Osteocyte (in vitro differentiated cells): ENCODE data around the gene TMX3. TPM values are rescaled to one million over a fixed set of nuclear protein-coding genes. Genes with fewer than 3 reads are reported as not detected.

Experiments
- DNase-seq: peaks from one replicate; pipeline ENCODE4 v3.0.0; 2021; ENCODE audit warnings: mixed read lengths; ENCODE audit not compliant: unreplicated experiment; ENCODE audit errors: extremely low spot score
- H3K27ac Mint-ChIP-seq: one replicate; pipeline ENCODE4 v1.8.0; 2021; ENCODE audit warnings: mild to moderate bottlenecking, mixed read lengths; ENCODE audit not compliant: unreplicated experiment
- H3K27me3 Mint-ChIP-seq: one replicate; pipeline ENCODE4 v1.8.0; 2021; ENCODE audit warnings: mixed read lengths; ENCODE audit not compliant: unreplicated experiment
- H3K36me3 Mint-ChIP-seq: one replicate; pipeline ENCODE4 v1.8.0; 2021; ENCODE audit warnings: mixed read lengths; ENCODE audit not compliant: unreplicated experiment
- H3K4me1 Mint-ChIP-seq: one replicate; pipeline ENCODE4 v1.8.0; 2021; ENCODE audit warnings: mixed read lengths; ENCODE audit not compliant: unreplicated experiment
- H3K4me3 Mint-ChIP-seq: one replicate; pipeline ENCODE4 v1.8.0; 2021; ENCODE audit warnings: mild to moderate bottlenecking, moderate library complexity, mixed read lengths; ENCODE audit not compliant: unreplicated experiment
- H3K9me3 Mint-ChIP-seq: one replicate; pipeline ENCODE4 v1.8.0; 2021; ENCODE audit warnings: mixed read lengths; ENCODE audit not compliant: unreplicated experiment
- CTCF ChIP-seq: fragments of 200-600 bp; sonication (generic); IDR thresholded peaks from 2 replicates; pipeline ENCODE4 v1.5.0; 2021; ENCODE audit warnings: antibody characterized with exemption, mild to moderate bottlenecking, moderate library complexity
- total RNA-seq: library from RNA; stranded (reverse); gene quantifications from 2 replicates; pipeline ENCODE4 v1.2.1, GENCODE V29; 2021

TMX3 gene
- total RNA-seq, 1 donor from 2014 or later = 78.4 TPM

- Mint-ChIP-seq H3K27ac (no peak overlapping the region), H3K36me3 (peaks cover 2% of the 10 kb centered on the region), H3K4me1 (no peaks in the 10 kb centered on the region), H3K4me3 (no peak overlapping the region), H3K27me3 (no peaks in the 10 kb centered on the region), H3K9me3 (peaks cover 6% of the 10 kb centered on the region)
- DNase-seq = no peak
- no peak for TF ChIP-seq CTCF
These were observed 49.3 kb downstream of the TMX3 start for GRCh38 chr18:68665628-68666027.

- Mint-ChIP-seq H3K4me3 (no peak overlapping the region), H3K27ac (no peak overlapping the region), H3K4me1 (peaks cover 8% of the 10 kb centered on the region), H3K9me3 (no peaks in the 10 kb centered on the region), H3K27me3 (no peaks in the 10 kb centered on the region), H3K36me3 (no peaks in the 10 kb centered on the region)
- TF ChIP-seq CTCF = no peak
- no peak for DNase-seq
These were observed 52.2 kb downstream of the TMX3 start for GRCh38 chr18:68662754-68663153.

- H3K4me3 Mint-ChIP-seq = no peak overlapping the region
- H3K4me1 Mint-ChIP-seq = peaks cover 8% of the 10 kb centered on the region
- H3K27ac Mint-ChIP-seq = no peak overlapping the region
- no peaks in the 10 kb centered on the region for H3K36me3 Mint-ChIP-seq
- no peaks in the 10 kb centered on the region for H3K27me3 Mint-ChIP-seq
- no peaks in the 10 kb centered on the region for H3K9me3 Mint-ChIP-seq
- DNase-seq = no peak
- TF ChIP-seq CTCF = peak; percentile 74
These were observed 54.3 kb downstream of the TMX3 start for GRCh38 chr18:68660354-68661183.

GRCh38 chr18:68648191-68648590 is 66.7 kb downstream of the TMX3 start:
- no peaks in the 10 kb centered on the region for H3K27me3 Mint-ChIP-seq
- H3K27ac Mint-ChIP-seq = no peak overlapping the region
- no peak for TF ChIP-seq CTCF
- H3K4me1 Mint-ChIP-seq = peaks cover 6% of the 10 kb centered on the region
- no peak overlapping the region for H3K4me3 Mint-ChIP-seq
- DNase-seq = no peak
- no peaks in the 10 kb centered on the region for H3K9me3 Mint-ChIP-seq
- no peaks in the 10 kb centered on the region for H3K36me3 Mint-ChIP-seq

GRCh38 chr18:68642003-68642402 is 72.9 kb downstream of the TMX3 start:
- no peak overlapping the region for H3K4me3 Mint-ChIP-seq
- no peaks in the 10 kb centered on the region for H3K27me3 Mint-ChIP-seq
- peaks cover 8% of the 10 kb centered on the region for H3K36me3 Mint-ChIP-seq
- no peak overlapping the region for H3K27ac Mint-ChIP-seq
- no peak for TF ChIP-seq CTCF
- no peak for DNase-seq
- peaks cover 8% of the 10 kb centered on the region for H3K9me3 Mint-ChIP-seq
- H3K4me1 Mint-ChIP-seq = peaks cover 11% of the 10 kb centered on the region
